Peyer's patch (tissue), 4 donors: Measurements from ENCODE around the gene TBC1D2B. TPM values are rescaled to one million over a fixed set of nuclear protein-coding genes. Genes with fewer than 3 reads are reported as not detected.
"Not testable (repeated sequence)": the region's sequence is repeated elsewhere in the genome, so short reads cannot be mapped to it uniquely, and the experiment has no call there.

ENCODE experiments used
- DNase-seq, 3 donors: peaks; one replicate each; pipeline ENCODE4 v3.0.0-alpha.2; 2017 to 2019
- H3K27ac ChIP-seq, 4 donors: fragments of 200-600 bp; sonication (generic); one replicate each; pipeline ENCODE4 v1.5.1; 2016 to 2019
- H3K27me3 ChIP-seq, 2 donors: fragments of 200-600 bp; sonication (generic); one replicate each; pipeline ENCODE4 v1.5.1; 2019
- H3K36me3 ChIP-seq, 3 donors: fragments of 200-600 bp; sonication (generic); one replicate each; pipeline ENCODE4 v1.5.1; 2016 to 2019
- H3K4me1 ChIP-seq, 4 donors: fragments of 200-600 bp; sonication (generic); one replicate each; pipeline ENCODE4 v1.5.1; 2016 to 2019
- H3K4me3 ChIP-seq, 4 donors: fragments of 200-600 bp; sonication (generic); 1 replicate in 3 of 4; 2 replicates in 1 of 4; pipeline ENCODE4 v1.5.1; 2016 to 2019; ENCODE audit warnings: mild to moderate bottlenecking in 1 of 4
- H3K9me3 ChIP-seq, 4 donors: fragments of 200-600 bp; sonication (generic); one replicate each; pipeline ENCODE4 v1.5.1; 2016 to 2019; ENCODE audit warnings: mild to moderate bottlenecking in 1 of 4
- CTCF ChIP-seq, 6 experiments: fragments of 450-650 bp in 4 of 6; fragments of 200-600 bp in 2 of 6; sonication (generic) in 1 of 6; IDR thresholded peaks; one replicate each; pipeline ENCODE4 v1.5.1; 2017 to 2019; ENCODE audit warnings: antibody characterized with exemption in 6 of 6, mild to moderate bottlenecking in 3 of 6, moderate library complexity in 1 of 6
- POLR2A ChIP-seq, 2 donors: fragments of 450-650 bp; IDR thresholded peaks; one replicate each; pipeline ENCODE4 v1.5.1; 2017; ENCODE audit warnings: antibody characterized with exemption in 2 of 2, mild to moderate bottlenecking in 2 of 2, moderate library complexity in 2 of 2
- total RNA-seq, 4 donors: library from RNA; depleted of rRNA; stranded (reverse); fragments of >200 nt; gene quantifications; one replicate each; pipeline ENCODE4 v1.1.0, GENCODE V29; 2016

The TBC1D2B gene
- total RNA-seq, 4 donors from 2014 or later = 52.9 to 94.9 (median 72.4) TPM

GRCh38 chr15:77980098-77980497 lies 97.4 kb downstream of the TBC1D2B start:
- H3K4me1 ChIP-seq = peaks cover 0 to under 1% (median 0%) of the 10 kb centered on the region in 4 donors
- no peaks in the 10 kb centered on the region for H3K36me3 ChIP-seq
- no peaks in the 10 kb centered on the region for H3K9me3 ChIP-seq
- DNase-seq = no peak
- TF ChIP-seq CTCF (IDR thresholded peaks at IDR 0.05) = no peak
- TF ChIP-seq POLR2A (IDR thresholded peaks at IDR 0.05) = no peak
- H3K27ac ChIP-seq = no peak overlapping the region
- no peak overlapping the region for H3K4me3 ChIP-seq
- H3K27me3 ChIP-seq = no peaks in the 10 kb centered on the region

GRCh38 chr15:77979157-77979556 lies 98.4 kb downstream of the TBC1D2B start:
- H3K27ac ChIP-seq, H3K9me3 ChIP-seq, H3K4me3 ChIP-seq, DNase-seq, H3K27me3 ChIP-seq, H3K36me3 ChIP-seq: not testable (repeated sequence)
- peaks cover 0 to 10% (median 0%) of the 10 kb centered on the region in 4 donors for H3K4me1 ChIP-seq

GRCh38 chr15:77978759-77979145 lies 98.8 kb downstream of the TBC1D2B start:
- not testable (repeated sequence) for H3K27me3 ChIP-seq, H3K4me3 ChIP-seq, DNase-seq, H3K9me3 ChIP-seq, H3K36me3 ChIP-seq, H3K27ac ChIP-seq
- peaks cover 0 to 14% (median 0%) of the 10 kb centered on the region in 4 donors for H3K4me1 ChIP-seq

- H3K9me3 ChIP-seq, H3K4me3 ChIP-seq, H3K27me3 ChIP-seq, H3K27ac ChIP-seq, H3K36me3 ChIP-seq, DNase-seq: not testable (repeated sequence)
- H3K4me1 ChIP-seq = peaks cover 0 to 16% (median 0%) of the 10 kb centered on the region in 4 donors
These were observed 99.4 kb downstream of the TBC1D2B start for GRCh38 chr15:77977903-77978758.

- H3K27me3 ChIP-seq, H3K27ac ChIP-seq, DNase-seq, H3K9me3 ChIP-seq, H3K4me3 ChIP-seq, H3K36me3 ChIP-seq: not testable (repeated sequence)
- peaks cover 0 to 16% (median 0%) of the 10 kb centered on the region in 4 donors for H3K4me1 ChIP-seq
These were observed 100.6 kb downstream of the TBC1D2B start for GRCh38 chr15:77976760-77977525.

- not testable (repeated sequence) for H3K9me3 ChIP-seq, H3K27ac ChIP-seq, DNase-seq, H3K36me3 ChIP-seq, H3K4me3 ChIP-seq, H3K27me3 ChIP-seq
- peaks cover 0 to 16% (median 0%) of the 10 kb centered on the region in 4 donors for H3K4me1 ChIP-seq
These were observed 101.4 kb downstream of the TBC1D2B start for GRCh38 chr15:77976095-77976450.

- Histone ChIP-seq H3K4me3 (no peak overlapping the region), H3K36me3 (no peaks in the 10 kb centered on the region), H3K4me1 (peaks cover 0 to 16% (median 0%) of the 10 kb centered on the region in 4 donors), H3K27ac (no peak overlapping the region), H3K9me3 (no peaks in the 10 kb centered on the region), H3K27me3 (no peaks in the 10 kb centered on the region)
- TF ChIP-seq CTCF (IDR thresholded peaks at IDR 0.05) (no peak), POLR2A (IDR thresholded peaks at IDR 0.05) (no peak)
- DNase-seq = no peak
These were observed 102.0 kb downstream of the TBC1D2B start for GRCh38 chr15:77975332-77976094.
